HFFc6 (cell line): Measurements from ENCODE around the gene GLTP. TPM values are rescaled to one million over a fixed set of nuclear protein-coding genes. Genes with fewer than 3 reads are reported as not detected.

Source experiments
- DNase-seq: peaks from one replicate; pipeline ENCODE4 v3.0.0-alpha.2; 2018
- H3K27ac Mint-ChIP-seq: 2 replicates; pipeline ENCODE4 v1.8.0; 2020; ENCODE audit warnings: mild to moderate bottlenecking, mixed read lengths
- H3K27me3 Mint-ChIP-seq: 2 replicates; pipeline ENCODE4 v1.8.0; 2021; ENCODE audit warnings: mild to moderate bottlenecking, moderate library complexity, mixed read lengths; ENCODE audit not compliant: insufficient read depth
- H3K36me3 Mint-ChIP-seq: 2 replicates; pipeline ENCODE4 v1.8.0; 2021; ENCODE audit warnings: low read depth, mixed read lengths
- H3K4me1 Mint-ChIP-seq: 2 replicates; pipeline ENCODE4 v1.8.0; 2020; ENCODE audit warnings: low read depth, mixed read lengths
- H3K4me3 Mint-ChIP-seq: 2 replicates; pipeline ENCODE4 v1.8.0; 2020; ENCODE audit warnings: mild to moderate bottlenecking, moderate library complexity, mixed read lengths
- H3K9me3 Mint-ChIP-seq: 2 replicates; pipeline ENCODE4 v1.8.0; 2020; ENCODE audit warnings: mild to moderate bottlenecking, mixed read lengths
- CTCF ChIP-seq: fragments of 200-600 bp; sonication (generic); IDR thresholded peaks from 2 replicates; pipeline ENCODE4 v1.5.0; 2021; ENCODE audit warnings: antibody characterized with exemption, mild to moderate bottlenecking
- total RNA-seq, 6 experiments: library from RNA; stranded (reverse); fragmentation: NEBNext Ultra II Directional; extraction: Animal tissue kit (Norgen Biotek cat#: 25700); gene quantifications; 2 replicates in 1 of 6; 3 replicates in 5 of 6; pipeline ENCODE4 v1.2.3, GENCODE V29; 2021

GLTP gene
- total RNA-seq, 6 experiments from 2014 or later: 77.4 to 87.9 (median 82.0) TPM

- Mint-ChIP-seq H3K27me3 (peaks cover 4% of the 10 kb centered on the region; the same call in 1 of the 2 replicates), H3K4me3 (no peak overlapping the region), H3K9me3 (no peaks in the 10 kb centered on the region), H3K36me3 (no peaks in the 10 kb centered on the region), H3K4me1 (peaks cover 16% of the 10 kb centered on the region), H3K27ac (no peak overlapping the region)
- TF ChIP-seq CTCF: no peak
- DNase-seq: no peak
Observed at GRCh38 chr12:109821968-109822367, 58.4 kb downstream of the GLTP start.

DNA sequence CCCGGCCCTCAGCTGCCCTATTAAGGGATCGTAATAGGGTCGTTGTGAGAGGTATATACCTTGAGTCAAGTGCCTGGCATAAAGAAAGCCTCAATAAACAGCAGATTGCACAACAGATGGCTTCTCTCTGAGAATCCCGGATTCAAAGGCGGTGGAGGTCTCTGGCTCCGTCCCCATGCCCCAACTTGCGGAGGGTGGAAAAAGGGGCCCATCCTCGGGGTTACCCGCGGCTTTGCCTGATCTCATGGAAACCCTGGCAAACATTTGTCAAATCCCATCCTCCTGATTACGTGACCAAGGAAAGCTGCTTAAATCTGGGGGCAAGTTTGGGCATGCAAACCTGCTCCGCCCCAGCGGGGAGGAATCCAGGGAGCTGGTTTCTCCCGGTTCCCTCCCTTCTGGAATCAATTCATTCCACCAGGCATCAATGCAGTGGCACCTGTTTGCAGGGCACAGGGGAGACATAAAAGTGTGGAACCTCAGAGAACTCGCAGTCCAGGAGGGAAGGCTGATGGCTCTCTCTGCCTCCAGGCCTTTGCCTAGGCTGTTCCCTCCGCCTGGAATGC is 59.4 kb downstream of the GLTP start:
- peaks cover 4% of the 10 kb centered on the region; the same call in 1 of the 2 replicates for H3K27me3 Mint-ChIP-seq

DNA sequence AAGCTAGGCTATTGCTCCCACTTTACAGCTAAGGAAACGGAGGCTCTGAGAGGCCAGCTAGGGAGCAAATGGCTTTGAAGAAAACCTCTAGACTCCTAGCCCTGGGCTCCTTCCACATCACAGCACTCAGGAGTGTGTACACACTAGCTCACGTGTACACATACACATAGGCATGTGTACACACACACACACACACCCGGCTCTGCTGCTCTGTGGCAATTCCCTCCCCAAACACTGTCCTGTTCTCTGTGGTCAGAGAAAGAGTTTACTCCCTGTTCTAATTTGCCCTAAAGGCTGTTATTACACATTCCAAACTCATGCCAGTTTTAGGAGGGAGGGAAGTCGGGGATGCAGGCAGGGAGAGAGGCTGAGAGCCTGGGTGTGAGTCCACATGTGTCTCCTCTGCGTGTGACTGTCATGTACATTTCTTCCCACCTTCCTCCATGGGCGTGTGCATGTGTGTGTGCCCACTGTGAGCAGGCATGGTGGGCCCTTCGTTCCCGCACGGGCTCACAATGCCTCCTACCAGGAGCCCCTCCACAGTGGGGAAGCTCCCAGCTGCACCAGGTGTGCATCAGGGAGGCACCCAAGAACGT is 61.3 kb downstream of the GLTP start:
- Mint-ChIP-seq H3K27me3 (peaks cover 4% of the 10 kb centered on the region; the same call in 1 of the 2 replicates), H3K27ac (peak overlapping the region; percentile 39; the same call in 1 of the 2 replicates), H3K4me3 (peak overlapping the region; percentile 44; the same call in 1 of the 2 replicates), H3K4me1 (peaks cover 16% of the 10 kb centered on the region), H3K36me3 (no peaks in the 10 kb centered on the region), H3K9me3 (no peaks in the 10 kb centered on the region)
- DNase-seq: peak; percentile 88
- no peak for TF ChIP-seq CTCF

More for the DNA sequence above, 59.4 kb downstream of the GLTP start:
- no peak overlapping the region for H3K4me3 Mint-ChIP-seq
- H3K27ac Mint-ChIP-seq: no peak overlapping the region
- no peak for DNase-seq
- H3K9me3 Mint-ChIP-seq: no peaks in the 10 kb centered on the region
- no peaks in the 10 kb centered on the region for H3K36me3 Mint-ChIP-seq
- no peak for TF ChIP-seq CTCF
- peaks cover 16% of the 10 kb centered on the region for H3K4me1 Mint-ChIP-seq

- Mint-ChIP-seq H3K4me1 (peaks cover 16% of the 10 kb centered on the region), H3K9me3 (no peaks in the 10 kb centered on the region), H3K4me3 (no peak overlapping the region), H3K36me3 (no peaks in the 10 kb centered on the region), H3K27ac (no peak overlapping the region), H3K27me3 (peaks cover 4% of the 10 kb centered on the region; the same call in 1 of the 2 replicates)
- no peak for TF ChIP-seq CTCF
- DNase-seq: no peak
Observed at GRCh38 chr12:109818253-109818652, 62.1 kb downstream of the GLTP start.

GRCh38 chr12:109817627-109818231 is 62.6 kb downstream of the GLTP start:
- H3K27me3 Mint-ChIP-seq: peaks cover 4% of the 10 kb centered on the region; the same call in 1 of the 2 replicates
- H3K36me3 Mint-ChIP-seq: no peaks in the 10 kb centered on the region
- H3K27ac Mint-ChIP-seq: no peak overlapping the region

More at GRCh38 chr12:109817627-109818231, 62.6 kb downstream of the GLTP start:
- Mint-ChIP-seq H3K4me1 (peaks cover 15% of the 10 kb centered on the region), H3K4me3 (no peak overlapping the region), H3K9me3 (no peaks in the 10 kb centered on the region)
- no peak for TF ChIP-seq CTCF
- no peak for DNase-seq
